ENCODE results near the gene TMEM164. TPM values are rescaled to one million over a fixed set of nuclear protein-coding genes. Genes with fewer than 3 reads are reported as not detected.

TMEM164 gene
- total RNA-seq, 4 donors from 2014 or later: 8.2 to 13.4 (median 11.1) TPM

- no peaks in the 10 kb centered on the region for H3K36me3 ChIP-seq
- no peak overlapping the region for H3K27ac ChIP-seq (replicated peaks in 1 of 4)
- no peak overlapping the region for H3K4me3 ChIP-seq
- H3K9me3 ChIP-seq: no peaks in the 10 kb centered on the region
- H3K27me3 ChIP-seq: no peaks in the 10 kb centered on the region
- no peak for DNase-seq (ENCODE audit: extremely low spot score)
- no peaks in the 10 kb centered on the region for H3K4me1 ChIP-seq
- TF ChIP-seq POLR2AphosphoS5 (IDR thresholded peaks at IDR 0.05): no peak
- no peak for TF ChIP-seq POLR2A (IDR thresholded peaks at IDR 0.05; ENCODE audit: low read depth)
- TF ChIP-seq CTCF (IDR thresholded peaks at IDR 0.05): no peak
- TF ChIP-seq EP300 (IDR thresholded peaks at IDR 0.05): no peak
- intact Hi-C loops (cut with DNase I): no loop called here
- WGBS: 58% methylated on average over 2 of the region's 2 CpGs
Measured at GRCh38 chrX:110222497-110223257, 219.8 kb downstream of the TMEM164 start.

- WGBS: 56% methylated on average over 3 of the region's 3 CpGs
- DNase-seq (ENCODE audit: extremely low spot score): no peak
- Histone ChIP-seq H3K9me3 (no peaks in the 10 kb centered on the region), H3K27me3 (peaks cover 0 to 5% (median 0%) of the 10 kb centered on the region in 4 donors), H3K4me3 (no peak overlapping the region), H3K4me1 (no peaks in the 10 kb centered on the region), H3K27ac (replicated peaks in 1 of 4) (no peak overlapping the region), H3K36me3 (no peaks in the 10 kb centered on the region)
- no peak for TF ChIP-seq POLR2A (IDR thresholded peaks at IDR 0.05; ENCODE audit: low read depth)
- TF ChIP-seq CTCF (IDR thresholded peaks at IDR 0.05): no peak
- no peak for TF ChIP-seq POLR2AphosphoS5 (IDR thresholded peaks at IDR 0.05)
- TF ChIP-seq EP300 (IDR thresholded peaks at IDR 0.05): no peak
- intact Hi-C loops (cut with DNase I): no loop called here
Measured at GRCh38 chrX:110224926-110225617, 222.2 kb downstream of the TMEM164 start.

GRCh38 chrX:110226931-110227330 lies 224.0 kb downstream of the TMEM164 start:
- 66% methylated on average over 2 of the region's 2 CpGs for WGBS
- TF ChIP-seq EP300 (IDR thresholded peaks at IDR 0.05) (no peak), CTCF (IDR thresholded peaks at IDR 0.05) (no peak), POLR2A (IDR thresholded peaks at IDR 0.05; ENCODE audit: low read depth) (no peak), POLR2AphosphoS5 (IDR thresholded peaks at IDR 0.05) (no peak)
- peaks cover 0 to 5% (median 0%) of the 10 kb centered on the region in 4 donors for H3K27me3 ChIP-seq
- H3K4me1 ChIP-seq: no peaks in the 10 kb centered on the region
- H3K36me3 ChIP-seq: no peaks in the 10 kb centered on the region
- no peak overlapping the region for H3K4me3 ChIP-seq
- no peak overlapping the region for H3K27ac ChIP-seq (replicated peaks in 1 of 4)
- no peak for DNase-seq (ENCODE audit: extremely low spot score)
- intact Hi-C loops (cut with DNase I): no loop called here
- peaks cover 0 to 7% (median 0%) of the 10 kb centered on the region in 4 donors for H3K9me3 ChIP-seq

Small RNA genes lying within 50 kb of the gene (small RNA-seq; reads per million reads assigned to genes)
- gene MIR3978: 0 reads per million in 3 donors
- gene MIR652: 12.7 to 26.3 (median 15.5) reads per million in 3 donors
- gene SNORD96B: 0.34 to 1.2 (median 0.37) reads per million in 3 donors
